Stimulated activated CD4-positive, alpha-beta T cell treated with anti-CD3 and anti-CD28 coated beads, Interleukin-15, amount 100 ng/mL, for 24 hours (primary cell): Measurements from ENCODE around the gene KLHL21.
"Not testable (repeated sequence)": the region's sequence is repeated elsewhere in the genome, so short reads cannot be mapped to it uniquely, and the experiment has no call there.

Experiments used
- DNase-seq: peaks from one replicate; pipeline ENCODE4 v3.0.0-alpha.2; 2020

The KLHL21 gene

GRCh38 chr1:6624710-6625583, 22.3 kb upstream of the KLHL21 start, which contains the start of gene THAP3:
Gene THAP3, plus strand, starts transcription at chr1:6624868. Its CDS starts 351 bp downstream, at chr1:6625219.
- peak; percentile 92 for DNase-seq

- DNase-seq = no peak
These were observed 20.7 kb upstream of the KLHL21 start for GRCh38 chr1:6623269-6623965.

- no peak for DNase-seq
These were observed 19.9 kb upstream of the KLHL21 start for GRCh38 chr1:6622396-6623152.

- DNase-seq = no peak
These were observed 19.0 kb upstream of the KLHL21 start for GRCh38 chr1:6621429-6622391.

- DNase-seq = no peak
These were observed 16.4 kb upstream of the KLHL21 start for GRCh38 chr1:6619045-6619444.

- no peak for DNase-seq
These were observed 12.5 kb upstream of the KLHL21 start for GRCh38 chr1:6614929-6615785.

- DNase-seq = peak; percentile 69
These were observed 11.6 kb upstream of the KLHL21 start for GRCh38 chr1:6614019-6614928.

GRCh38 chr1:6613361-6614018, 10.8 kb upstream of the KLHL21 start, which contains the start of gene PHF13:
Gene PHF13, plus strand, starts transcription at chr1:6613731. Its CDS starts 336 bp downstream, at chr1:6614067.
- DNase-seq = peak; percentile 100

- DNase-seq = no peak
These were observed 10.1 kb upstream of the KLHL21 start for GRCh38 chr1:6612641-6613360.

- peak; percentile 47 for DNase-seq
These were observed 1.4 kb upstream of the KLHL21 start for GRCh38 chr1:6603915-6604558.

GRCh38 chr1:6603238-6603914, 707 bp upstream of the KLHL21 start:
- peak; percentile 69 for DNase-seq

- peak; percentile 54 for DNase-seq
These were observed 573 bp downstream of the KLHL21 start for GRCh38 chr1:6601923-6602668.

- peak; percentile 91 for DNase-seq
These were observed 1.4 kb downstream of the KLHL21 start for GRCh38 chr1:6601049-6601922.

GRCh38 chr1:6600410-6601048, 2.1 kb downstream of the KLHL21 start:
- DNase-seq = no peak

- DNase-seq = not testable (repeated sequence)
These were observed 2.7 kb downstream of the KLHL21 start for GRCh38 chr1:6599991-6600390.
